ENCODE data around the gene PPP1R9B.

GRCh38 chr17:50176559-50177357 lies 26.3 kb upstream of the PPP1R9B start:
- TF ChIP-seq EZH2 (IDR thresholded peaks at IDR 0.05; ENCODE audit: borderline replicate concordance, low read length) (no peak), CTCF (IDR thresholded peaks at IDR 0.05; ENCODE audit: low read length) (no peak)
